DMS153 treated with DMSO at 0.1 percent for 48 hours (cell line): ENCODE measurements around the gene TNS2.

Experiments used
- DNase-seq: peaks from one replicate; lab custom pipeline; 2025; ENCODE audit not compliant: unreplicated experiment; lab: John Stamatoyannopoulos, UW

Gene TNS2

DNA sequence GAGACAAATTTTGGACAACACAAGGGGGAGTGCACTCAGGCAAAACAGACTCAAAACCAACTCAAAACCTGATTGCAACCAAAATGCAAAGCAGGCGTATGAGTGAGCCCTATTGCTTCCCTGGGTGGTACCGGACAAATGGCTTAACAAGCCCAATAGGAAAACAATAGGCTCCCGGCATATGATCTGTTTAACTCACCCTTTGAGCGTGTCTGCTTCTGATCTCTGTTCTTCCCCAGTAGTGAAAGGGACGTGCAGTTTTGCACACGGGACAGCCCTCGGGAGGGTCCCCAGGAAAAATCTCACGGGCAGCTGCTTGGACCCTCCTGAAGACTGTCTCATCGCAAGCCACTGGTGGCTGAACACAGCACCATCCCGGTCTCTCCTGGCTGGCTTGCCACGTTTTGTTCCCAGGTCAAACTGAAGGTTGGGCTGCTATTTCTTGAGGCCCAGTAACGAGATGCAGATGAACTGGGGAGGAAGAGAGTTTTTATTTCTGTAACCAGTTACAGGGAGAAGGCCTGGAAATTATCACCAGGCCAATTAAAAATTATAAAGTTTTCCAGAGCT is 63.4 kb downstream of the TNS2 start:
- DNase-seq, result no peak

DNA sequence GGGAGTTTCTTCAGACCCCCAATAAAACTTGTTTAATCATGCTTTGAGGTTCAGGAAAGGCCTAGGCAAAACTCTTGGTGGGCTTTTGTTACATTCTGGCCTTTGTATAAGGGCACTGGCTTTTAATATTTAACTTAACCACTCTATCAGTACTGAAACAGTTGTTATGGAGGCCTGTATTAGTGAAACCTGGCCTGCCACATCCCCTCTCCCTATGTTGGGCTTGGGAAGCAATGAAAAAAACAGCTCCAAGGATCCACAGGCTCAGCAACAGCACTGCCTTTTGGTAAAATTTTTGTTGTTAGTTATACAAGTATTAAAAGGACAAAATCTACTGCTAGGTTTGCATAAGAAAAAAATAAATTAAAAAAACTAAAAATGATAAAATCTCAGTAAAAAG is 64.1 kb downstream of the TNS2 start:
- no peak for DNase-seq
